H7 (cell line): ENCODE measurements around the gene NAT8L. TPM values are rescaled to one million over a fixed set of nuclear protein-coding genes. Genes with fewer than 3 reads are reported as not detected.
"Not testable (repeated sequence)": the region's sequence is repeated elsewhere in the genome, so short reads cannot be mapped to it uniquely, and the experiment has no call there.

Experiments used
- DNase-seq: peaks from one replicate; pipeline ENCODE4 v3.0.0; 2012
- H3K27me3 ChIP-seq: 2 replicates; pipeline ENCODE4 v1.6.0; 2011; ENCODE audit warnings: mild to moderate bottlenecking, low read length; ENCODE audit not compliant: control insufficient read depth, insufficient read depth
- H3K36me3 ChIP-seq: replicated peaks from 2 replicates; pipeline ENCODE4 v1.5.1; 2011; ENCODE audit warnings: low read length; ENCODE audit not compliant: control insufficient read depth, insufficient read depth
- H3K4me3 ChIP-seq: 2 replicates; pipeline ENCODE4 v1.5.1; 2011; ENCODE audit warnings: low read depth, mild to moderate bottlenecking, control low read depth, low read length, moderate library complexity; ENCODE audit not compliant: insufficient read depth
- total RNA-seq: library from RNA; depleted of rRNA; stranded (reverse); fragments of >200 nt; shearing (Covaris generic); gene quantifications from 2 replicates; pipeline ENCODE4 v1.2.3, GENCODE V29; 2014; rRNA removed

NAT8L gene
- total RNA-seq: 4.1 and 5.2 TPM in 2 replicates

GRCh38 chr4:2059046-2059725 lies at the start of gene NAT8L:
TSS of gene NAT8L (plus strand) at chr4:2059327. CDS start at chr4:2059512, 185 bp downstream.
- Histone ChIP-seq H3K36me3 (no peaks in the 10 kb centered on the region), H3K27me3 (peaks cover 36% of the 10 kb centered on the region), H3K4me3 (peak within 1 kb of the TSS; percentile 50)
- peak; percentile 92 for DNase-seq

- H3K36me3 ChIP-seq: peaks cover 3% of the 10 kb centered on the region
- H3K27me3 ChIP-seq: no peaks in the 10 kb centered on the region; the same call in none of the 2 replicates
- DNase-seq: peak; percentile 90
- peak overlapping the region; percentile 99 for H3K4me3 ChIP-seq
Measured at GRCh38 chr4:2009651-2010233, 49.4 kb upstream of the NAT8L start.

GRCh38 chr4:2011583-2011982 lies 47.5 kb upstream of the NAT8L start:
- no peak for DNase-seq
- no peaks in the 10 kb centered on the region; the same call in 1 of the 2 replicates for H3K36me3 ChIP-seq
- no peak overlapping the region for H3K4me3 ChIP-seq
- H3K27me3 ChIP-seq: no peaks in the 10 kb centered on the region; the same call in none of the 2 replicates

- H3K4me3 ChIP-seq: no peak overlapping the region
- H3K27me3 ChIP-seq: no peaks in the 10 kb centered on the region; the same call in none of the 2 replicates
- H3K36me3 ChIP-seq: no peaks in the 10 kb centered on the region
- no peak for DNase-seq
Measured at GRCh38 chr4:2015008-2015407, 44.1 kb upstream of the NAT8L start.

- H3K4me3 ChIP-seq, H3K27me3 ChIP-seq, DNase-seq: not testable (repeated sequence)
Measured at GRCh38 chr4:2021358-2022018, 37.6 kb upstream of the NAT8L start.

GRCh38 chr4:2024683-2025082 lies 34.4 kb upstream of the NAT8L start:
- DNase-seq: no peak
- H3K36me3 ChIP-seq: no peaks in the 10 kb centered on the region
- no peak overlapping the region for H3K4me3 ChIP-seq
- no peaks in the 10 kb centered on the region for H3K27me3 ChIP-seq

More at GRCh38 chr4:2021358-2022018, 37.6 kb upstream of the NAT8L start:
- not testable (repeated sequence) for H3K36me3 ChIP-seq

GRCh38 chr4:2025817-2026216 lies 33.3 kb upstream of the NAT8L start:
- H3K36me3 ChIP-seq: no peaks in the 10 kb centered on the region
- DNase-seq: no peak
- no peaks in the 10 kb centered on the region for H3K27me3 ChIP-seq
- no peak overlapping the region for H3K4me3 ChIP-seq

GRCh38 chr4:2027120-2027519 lies 32.0 kb upstream of the NAT8L start:
- H3K27me3 ChIP-seq, DNase-seq, H3K4me3 ChIP-seq, H3K36me3 ChIP-seq: not testable (repeated sequence)

- H3K4me3 ChIP-seq, H3K36me3 ChIP-seq, DNase-seq, H3K27me3 ChIP-seq: not testable (repeated sequence)
Measured at GRCh38 chr4:2031161-2031560, 28.0 kb upstream of the NAT8L start.

- peaks cover 35% of the 10 kb centered on the region for H3K27me3 ChIP-seq
- no peak overlapping the region for H3K4me3 ChIP-seq
- no peaks in the 10 kb centered on the region for H3K36me3 ChIP-seq
- no peak for DNase-seq
Measured at GRCh38 chr4:2036327-2036726, 22.8 kb upstream of the NAT8L start.

GRCh38 chr4:2036866-2037265 lies 22.3 kb upstream of the NAT8L start:
- H3K27me3 ChIP-seq: peaks cover 39% of the 10 kb centered on the region
- no peak for DNase-seq
- H3K4me3 ChIP-seq: no peak overlapping the region

GRCh38 chr4:2040391-2041238 lies 18.5 kb upstream of the NAT8L start:
- Histone ChIP-seq H3K4me3 (peak overlapping the region; percentile 56), H3K27me3 (peaks cover 50% of the 10 kb centered on the region), H3K36me3 (no peaks in the 10 kb centered on the region)
- peak; percentile 92 for DNase-seq

More at GRCh38 chr4:2036866-2037265, 22.3 kb upstream of the NAT8L start:
- H3K36me3 ChIP-seq: no peaks in the 10 kb centered on the region

GRCh38 chr4:2041239-2042130 lies 17.6 kb upstream of the NAT8L start:
- H3K4me3 ChIP-seq: peak overlapping the region; percentile 56
- peak; percentile 99 for DNase-seq
- H3K27me3 ChIP-seq: peaks cover 45% of the 10 kb centered on the region
- no peaks in the 10 kb centered on the region for H3K36me3 ChIP-seq
